NCI-H2029 (cell line): ENCODE data around the gene ZNF280D.
A peak's percentile ranks its signal among the peaks of the same experiment; 100 is the strongest.
"Not testable (repeated sequence)": the region's sequence is repeated elsewhere in the genome, so short reads cannot be mapped to it uniquely, and the experiment has no call there.

Experiments
- DNase-seq: peaks from one replicate; lab custom pipeline; 2025; lab: John Stamatoyannopoulos, UW

The ZNF280D gene

GRCh38 chr15:56733136-56734012 is at the start of gene ZNF280D:
ZNF280D (minus strand) TSS chr15:56733509; CDS start chr15:56707109, 26,400 bp downstream.
- peak; percentile 72 for DNase-seq

DNA sequence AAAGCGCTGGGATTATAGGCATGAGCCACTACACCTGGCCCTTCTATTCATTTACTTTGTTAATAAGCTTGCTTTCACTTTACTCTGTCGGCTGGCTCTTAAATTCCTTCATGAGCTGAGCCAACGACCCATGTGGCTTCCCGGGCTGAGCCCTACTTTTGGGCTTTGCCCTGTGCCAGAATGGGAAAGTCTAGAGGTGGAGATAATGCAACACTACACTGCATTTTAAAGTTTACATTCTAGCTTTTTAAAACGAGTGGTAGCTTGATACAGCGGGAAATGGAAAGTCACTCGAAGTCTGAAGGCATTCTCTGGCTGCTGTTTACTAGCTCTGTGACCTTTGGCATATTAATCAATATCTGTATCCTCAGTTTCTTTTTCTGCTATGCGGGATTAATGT is 49.0 kb upstream of the ZNF280D start:
- DNase-seq, result no peak

GRCh38 chr15:56781666-56782065 is 48.4 kb upstream of the ZNF280D start:
- DNase-seq, result no peak

GRCh38 chr15:56780102-56780725 is 46.9 kb upstream of the ZNF280D start:
- not testable (repeated sequence) for DNase-seq

DNA sequence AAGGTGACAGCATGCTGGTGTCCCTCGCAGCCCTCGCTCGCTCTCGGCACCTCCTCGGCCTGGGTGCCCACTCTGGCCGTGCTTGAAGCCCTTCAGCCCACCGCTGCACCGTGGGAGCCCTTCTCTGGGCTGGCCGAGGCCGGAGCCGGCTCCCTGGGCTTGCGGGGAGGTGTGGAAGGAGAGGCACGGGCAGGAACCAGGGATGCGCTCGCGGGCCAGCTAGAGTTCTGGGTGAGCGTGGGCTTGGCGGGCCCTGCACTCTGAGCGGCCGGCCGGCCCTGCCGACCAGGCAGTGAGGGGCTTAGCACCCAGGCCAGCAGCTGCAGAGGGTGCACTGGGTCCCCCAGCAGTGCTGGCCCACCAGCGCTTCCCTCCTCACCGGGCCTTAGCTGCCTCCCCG is 46.1 kb upstream of the ZNF280D start:
- DNase-seq, result not testable (repeated sequence)

- DNase-seq, result no peak
Observed at GRCh38 chr15:56778761-56779160, 45.5 kb upstream of the ZNF280D start.

DNA sequence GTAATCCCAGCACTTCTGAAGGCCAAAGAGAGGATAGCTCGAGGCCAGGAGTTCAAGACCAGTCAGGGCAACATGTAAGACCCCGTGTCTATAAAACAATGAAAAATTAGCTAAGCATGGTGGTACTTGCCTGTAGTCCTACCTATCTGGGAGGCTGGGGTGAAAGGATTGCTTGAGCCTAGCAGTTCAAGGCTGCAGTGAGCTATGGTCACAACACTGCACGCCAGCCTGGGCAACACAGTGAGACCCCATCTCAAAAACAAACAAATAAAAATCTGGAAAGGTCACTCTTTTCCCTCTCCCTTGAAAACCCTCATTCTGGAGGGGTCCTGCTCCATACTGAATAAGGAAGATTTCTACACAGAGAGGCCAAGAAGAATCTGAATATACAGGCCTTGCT is 43.5 kb upstream of the ZNF280D start:
- DNase-seq, result no peak

- peak; percentile 12 for DNase-seq
Observed at GRCh38 chr15:56775641-56776040, 42.3 kb upstream of the ZNF280D start.

GRCh38 chr15:56774356-56774755 is 41.0 kb upstream of the ZNF280D start:
- DNase-seq, result no peak

- peak; percentile 46 for DNase-seq
Observed at GRCh38 chr15:56772868-56773639, 39.7 kb upstream of the ZNF280D start.

DNA sequence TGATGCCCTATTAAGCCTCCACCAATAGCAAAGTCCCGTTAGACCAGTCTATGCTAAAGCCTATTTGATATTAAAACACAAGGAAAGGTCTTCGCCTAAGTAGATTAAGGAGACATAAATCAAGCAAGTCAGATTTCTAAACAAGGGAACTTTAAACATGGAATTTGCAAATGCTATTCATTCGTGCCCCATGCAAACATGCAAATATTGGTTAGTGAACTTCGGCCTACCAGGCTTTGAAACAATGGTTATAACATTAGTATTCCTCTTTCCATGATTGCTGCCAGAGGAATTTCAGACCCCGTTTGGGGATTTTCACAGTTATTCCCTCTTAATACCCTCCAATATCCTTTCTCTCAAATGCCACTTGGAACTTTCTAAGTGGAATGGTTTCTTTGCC is 36.9 kb upstream of the ZNF280D start:
- DNase-seq, result no peak

DNA sequence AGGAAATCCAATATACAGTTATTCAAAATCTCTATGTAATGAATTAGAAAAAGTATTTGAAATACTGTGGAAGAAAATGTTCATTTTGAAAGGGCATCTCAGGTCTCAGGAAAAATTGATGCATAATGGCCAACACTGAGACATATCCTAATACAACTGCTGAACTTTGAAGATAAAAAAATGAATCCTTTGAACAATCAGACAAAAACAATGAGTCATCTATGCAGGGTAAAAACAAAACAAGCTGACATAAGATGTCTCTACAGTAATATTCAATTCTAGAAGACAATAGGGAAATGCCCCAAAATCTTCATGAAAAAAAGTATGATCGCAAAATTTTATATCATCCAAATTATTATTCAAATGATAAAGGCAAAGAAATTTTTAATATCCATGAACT is 34.0 kb upstream of the ZNF280D start:
- no peak for DNase-seq

DNA sequence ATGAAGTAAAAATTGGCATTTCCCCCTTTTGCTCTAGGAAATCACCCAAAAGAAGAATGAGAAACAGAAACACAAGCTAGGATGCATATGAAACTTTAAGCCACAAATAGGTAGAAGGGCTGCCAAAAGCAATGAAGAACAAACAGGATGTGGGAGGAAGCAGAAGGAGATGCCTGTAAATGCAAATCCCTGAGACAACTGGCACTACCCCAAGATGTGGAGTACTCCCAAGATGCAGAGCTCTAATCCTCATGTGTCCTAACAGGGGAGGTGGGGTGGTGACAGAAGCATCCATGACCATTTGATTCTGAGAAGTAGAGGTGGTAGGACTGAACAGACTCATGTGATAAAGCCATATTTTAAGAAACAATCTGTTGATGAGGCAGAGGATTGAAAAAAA is 31.9 kb upstream of the ZNF280D start:
- no peak for DNase-seq

DNA sequence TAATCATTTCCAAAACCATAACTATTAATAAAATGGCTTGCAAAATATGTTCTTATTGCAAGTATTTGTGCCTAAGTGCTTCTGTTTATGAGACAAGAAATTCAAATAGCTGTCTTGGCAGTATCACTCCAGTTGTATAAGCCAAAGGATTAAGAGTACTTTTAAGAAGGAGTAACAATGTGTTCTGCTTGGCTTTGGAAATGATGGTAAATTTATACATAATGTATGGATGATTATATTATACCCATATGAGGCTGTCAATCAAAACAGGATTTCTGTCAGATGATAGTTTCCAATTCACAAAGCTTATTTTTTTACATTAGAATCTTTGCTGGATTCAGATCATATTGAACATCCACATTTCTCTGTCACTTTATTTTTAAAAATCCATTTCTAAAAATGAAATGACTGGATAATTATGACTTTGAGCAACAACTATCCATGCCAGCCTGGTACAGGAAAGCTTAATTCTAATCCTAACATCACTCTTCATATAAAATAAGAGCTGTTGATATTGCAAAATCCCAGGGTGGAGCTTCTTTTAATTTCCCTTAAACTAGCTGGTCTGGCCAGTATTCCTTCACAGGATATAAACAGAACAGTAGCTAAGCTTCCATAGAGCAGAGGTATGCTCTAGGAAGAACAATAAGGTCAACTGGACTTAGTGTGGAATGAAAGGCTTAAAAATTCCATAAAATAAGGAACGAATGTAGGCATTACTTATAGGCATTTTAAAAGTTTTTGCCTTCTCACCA is 30.0 kb upstream of the ZNF280D start:
- no peak for DNase-seq

DNA sequence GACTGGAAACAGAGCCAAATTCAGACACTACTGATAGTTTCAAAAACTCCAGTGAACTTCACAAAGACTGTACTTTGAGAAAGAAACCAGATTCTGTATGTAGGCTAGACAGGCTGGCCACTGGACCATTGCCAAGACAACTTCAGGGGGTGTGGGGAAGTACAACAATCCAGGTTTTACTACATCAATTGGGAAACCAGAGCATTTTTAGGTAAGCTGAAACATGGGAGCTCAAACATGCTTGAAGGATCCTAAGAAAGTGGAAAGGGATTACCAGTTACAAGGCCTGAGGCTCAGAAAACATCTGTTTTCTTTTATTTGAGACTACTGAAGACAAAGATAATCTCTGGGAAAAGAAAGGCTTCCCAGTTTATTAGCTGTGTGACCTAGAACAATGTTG is 26.9 kb upstream of the ZNF280D start:
- no peak for DNase-seq

DNA sequence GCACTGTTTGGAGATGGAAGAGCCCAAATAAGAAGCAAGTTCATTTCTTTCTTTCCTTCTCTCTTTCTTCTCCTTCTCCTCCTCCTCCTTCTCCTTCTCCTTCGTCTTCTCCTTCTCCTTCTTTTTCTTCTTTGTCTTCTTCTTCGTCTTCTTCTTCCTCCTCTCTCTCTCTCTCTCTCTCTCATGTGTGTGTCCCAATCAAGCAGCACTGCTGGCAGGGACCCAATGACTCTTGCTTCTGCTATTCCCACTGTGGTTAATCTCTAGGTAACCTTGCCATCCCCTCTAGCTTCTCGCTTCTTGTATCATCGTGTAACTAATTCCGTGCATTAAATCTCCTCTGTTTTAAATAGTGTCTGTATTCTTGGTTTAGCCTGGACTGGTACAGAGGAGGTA is 26.1 kb upstream of the ZNF280D start:
- no peak for DNase-seq

DNA sequence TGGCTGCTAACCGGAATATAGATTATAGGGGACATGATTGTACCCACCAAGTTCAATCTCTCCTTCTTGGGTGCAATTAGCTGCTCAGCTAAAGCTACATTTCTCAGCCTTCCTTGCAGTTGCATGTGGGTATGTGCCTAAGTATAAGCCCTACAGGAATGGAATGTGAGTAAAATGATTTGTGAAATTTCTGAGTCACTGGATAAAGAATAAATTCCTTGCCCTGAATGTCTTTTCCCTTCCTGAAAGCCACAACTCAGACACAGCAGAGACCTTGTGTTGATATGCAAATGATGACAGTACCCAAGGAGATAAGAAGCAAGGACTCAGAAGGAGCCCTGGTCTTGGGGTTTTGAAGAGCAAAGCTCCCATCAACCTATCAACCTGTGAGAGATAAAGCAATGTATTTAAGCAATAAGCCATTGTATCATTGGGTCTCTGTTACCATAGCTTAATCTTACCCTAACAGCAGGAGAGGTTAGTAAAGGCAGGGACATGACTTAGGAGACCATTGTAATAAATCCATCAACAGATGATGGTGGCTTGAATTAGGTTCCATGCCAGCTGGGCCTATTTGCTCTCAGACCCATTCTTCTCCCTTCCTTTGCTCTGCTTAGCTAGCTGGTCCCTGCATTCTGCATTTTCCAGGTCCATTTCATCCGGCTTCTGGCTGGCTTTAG is 25.6 kb upstream of the ZNF280D start:
- no peak for DNase-seq

DNA sequence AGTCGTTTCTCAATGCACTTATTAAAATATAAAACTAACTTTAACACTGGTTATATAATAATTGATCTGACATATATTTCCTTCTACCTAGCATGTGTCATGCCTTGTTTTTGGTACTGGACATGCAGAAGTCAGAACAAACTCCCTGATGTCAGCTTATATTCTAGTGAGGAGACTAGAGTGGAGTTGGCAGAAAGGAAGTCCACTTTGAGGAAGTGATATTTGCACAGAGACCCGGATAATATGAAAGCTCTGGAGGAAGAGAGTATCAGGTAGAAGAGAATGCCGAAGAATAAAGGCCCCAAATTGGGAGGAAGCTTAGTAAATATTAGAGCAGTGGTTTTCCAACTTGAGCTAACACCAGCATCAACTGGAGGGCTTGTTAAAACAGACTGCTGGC is 24.6 kb upstream of the ZNF280D start:
- no peak for DNase-seq

GRCh38 chr15:56754772-56755370 is 21.6 kb upstream of the ZNF280D start:
- no peak for DNase-seq

DNA sequence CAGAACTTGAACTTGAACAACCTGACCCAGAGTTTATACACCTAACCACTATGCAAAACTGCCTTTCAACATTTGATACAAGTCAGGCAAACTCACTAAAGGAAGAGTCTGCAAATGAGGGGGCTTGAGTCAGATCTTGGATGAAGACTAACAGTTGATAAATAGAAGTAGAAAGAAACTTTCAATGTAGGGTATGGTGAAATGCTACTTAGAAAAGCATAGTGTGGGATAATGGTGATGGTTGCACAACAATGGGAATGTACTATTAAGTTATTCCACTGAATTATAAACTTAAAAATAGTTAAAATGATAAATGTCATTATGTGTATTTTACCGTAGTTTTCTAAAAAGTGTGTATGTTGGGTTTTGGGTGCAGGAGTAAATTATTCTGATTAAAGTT is 19.7 kb upstream of the ZNF280D start:
- no peak for DNase-seq

DNA sequence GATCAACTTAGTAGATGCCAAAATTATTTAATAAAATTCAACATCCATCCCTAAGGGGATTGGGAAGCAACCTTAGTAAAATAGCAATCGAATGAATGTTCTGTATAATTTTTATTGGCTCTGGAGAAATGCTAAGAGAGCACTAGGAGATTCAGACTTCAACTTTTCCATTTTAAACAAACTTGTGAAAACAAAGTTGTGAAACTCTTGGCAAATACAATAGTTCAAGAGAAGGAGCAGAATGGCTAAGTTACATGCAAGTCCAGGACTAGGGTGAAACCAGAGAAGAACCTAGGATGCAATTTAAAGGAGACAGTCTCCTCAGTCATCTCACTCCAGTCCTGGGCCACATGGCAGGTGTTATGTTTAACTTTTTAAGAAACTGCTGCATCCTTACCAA is 16.7 kb upstream of the ZNF280D start:
- no peak for DNase-seq
